DOHH2 (cell line): Measurements from ENCODE around the gene CMKLR1.

Experiments used
- CTCF ChIP-seq: fragments of 200-600 bp; sonication (generic); IDR thresholded peaks from one replicate; pipeline ENCODE4 v1.5.1; 2014; ENCODE audit warnings: antibody characterized with exemption, mild to moderate bottlenecking, low read depth, low read length; ENCODE audit not compliant: poor library complexity, severe bottlenecking
- EZH2phosphoT487 ChIP-seq: fragments of 200-600 bp; sonication (generic); IDR thresholded peaks from 2 replicates; pipeline ENCODE4 v1.6.1; 2017; ENCODE audit warnings: borderline replicate concordance, mild to moderate bottlenecking, antibody characterized with exemption, low read length, moderate library complexity, mixed read lengths

- TF ChIP-seq CTCF (no peak), EZH2phosphoT487 (no peak)
These were observed 14.1 kb downstream of the CMKLR1 start for GRCh38 chr12:108325018-108325358.
